ENCODE measurements around the gene MICAL3. TPM values are rescaled to one million over a fixed set of nuclear protein-coding genes. Genes with fewer than 3 reads are reported as not detected.

MICAL3 gene
- total RNA-seq, 4 donors from 2014 or later: 30.4 to 57.1 (median 37.7) TPM

DNA sequence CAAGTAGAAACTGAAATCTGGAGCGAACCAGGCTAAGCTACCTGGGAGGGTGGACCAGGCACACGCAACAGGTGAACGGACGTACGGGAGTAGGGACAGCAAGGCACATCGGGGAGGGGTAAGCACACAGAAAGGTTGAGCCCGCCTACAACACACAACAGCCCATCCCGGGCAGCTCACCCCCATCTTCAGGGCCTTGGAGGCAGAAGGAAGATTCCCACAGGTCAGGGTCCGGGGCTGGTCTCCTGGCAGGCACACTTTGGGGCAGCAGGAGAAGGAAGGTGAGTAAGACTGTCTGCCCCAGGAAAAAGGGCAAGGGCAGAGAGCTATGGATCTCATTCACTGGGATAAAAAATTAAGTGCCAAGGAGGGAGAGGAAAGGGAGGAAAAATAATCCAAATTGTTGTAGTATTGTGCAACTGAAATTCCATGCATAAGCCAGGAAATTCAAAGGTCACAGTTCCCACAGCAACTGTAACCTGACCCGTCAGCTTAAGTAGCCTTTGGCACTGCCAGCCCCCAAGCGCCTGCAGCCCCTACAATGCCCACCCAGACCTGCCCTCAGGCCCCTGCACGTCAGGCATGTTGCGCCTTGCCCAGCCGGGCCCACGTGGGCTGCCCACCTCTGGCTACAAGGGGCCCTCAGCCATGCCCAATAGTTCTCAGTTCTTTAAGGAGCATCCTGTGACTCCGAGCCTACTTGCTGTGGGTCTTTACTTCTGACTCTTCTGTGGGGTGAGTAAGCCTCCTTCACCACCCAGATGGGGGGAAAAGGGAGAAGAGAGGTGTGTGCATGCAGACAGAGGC, 51.8 kb downstream of the MICAL3 start:
- no peak for DNase-seq (ENCODE audit: low spot score in 2 of 2)
- H3K4me1 ChIP-seq: peaks cover 15% of the 10 kb centered on the region
- no peak overlapping the region for H3K4me3 ChIP-seq
- H3K36me3 ChIP-seq: no peaks in the 10 kb centered on the region
- TF ChIP-seq EP300 (IDR thresholded peaks at IDR 0.05) (no peak), POLR2AphosphoS5 (IDR thresholded peaks at IDR 0.05) (no peak), POLR2A (IDR thresholded peaks at IDR 0.05) (no peak)
- TF ChIP-seq, protein P1, sequence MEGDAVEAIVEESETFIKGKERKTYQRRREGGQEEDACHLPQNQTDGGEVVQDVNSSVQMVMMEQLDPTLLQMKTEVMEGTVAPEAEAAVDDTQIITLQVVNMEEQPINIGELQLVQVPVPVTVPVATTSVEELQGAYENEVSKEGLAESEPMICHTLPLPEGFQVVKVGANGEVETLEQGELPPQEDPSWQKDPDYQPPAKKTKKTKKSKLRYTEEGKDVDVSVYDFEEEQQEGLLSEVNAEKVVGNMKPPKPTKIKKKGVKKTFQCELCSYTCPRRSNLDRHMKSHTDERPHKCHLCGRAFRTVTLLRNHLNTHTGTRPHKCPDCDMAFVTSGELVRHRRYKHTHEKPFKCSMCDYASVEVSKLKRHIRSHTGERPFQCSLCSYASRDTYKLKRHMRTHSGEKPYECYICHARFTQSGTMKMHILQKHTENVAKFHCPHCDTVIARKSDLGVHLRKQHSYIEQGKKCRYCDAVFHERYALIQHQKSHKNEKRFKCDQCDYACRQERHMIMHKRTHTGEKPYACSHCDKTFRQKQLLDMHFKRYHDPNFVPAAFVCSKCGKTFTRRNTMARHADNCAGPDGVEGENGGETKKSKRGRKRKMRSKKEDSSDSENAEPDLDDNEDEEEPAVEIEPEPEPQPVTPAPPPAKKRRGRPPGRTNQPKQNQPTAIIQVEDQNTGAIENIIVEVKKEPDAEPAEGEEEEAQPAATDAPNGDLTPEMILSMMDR (IDR thresholded peaks at IDR 0.05): no peak
- H3K9me3 ChIP-seq: no peaks in the 10 kb centered on the region
- no peak overlapping the region for H3K27ac ChIP-seq
- H3K27me3 ChIP-seq: no peaks in the 10 kb centered on the region
- 66% methylated on average over 14 of the region's 16 CpGs for WGBS

- H3K4me1 ChIP-seq: peaks cover 15% of the 10 kb centered on the region
- H3K27me3 ChIP-seq: no peaks in the 10 kb centered on the region
- no peaks in the 10 kb centered on the region for H3K36me3 ChIP-seq
- no peaks in the 10 kb centered on the region for H3K9me3 ChIP-seq
- DNase-seq (ENCODE audit: low spot score in 2 of 2): no peak
- TF ChIP-seq, protein P1 (IDR thresholded peaks at IDR 0.05): no peak
- TF ChIP-seq POLR2A (IDR thresholded peaks at IDR 0.05): no peak
- TF ChIP-seq POLR2AphosphoS5 (IDR thresholded peaks at IDR 0.05): no peak
- no peak for TF ChIP-seq EP300 (IDR thresholded peaks at IDR 0.05)
- no peak overlapping the region for H3K4me3 ChIP-seq
- 91% methylated on average over 9 of the region's 9 CpGs for WGBS
- H3K27ac ChIP-seq: no peak overlapping the region
Measured at GRCh38 chr22:17971711-17972110, 52.6 kb downstream of the MICAL3 start.

GRCh38 chr22:17970201-17970708, 54.1 kb downstream of the MICAL3 start:
- no peaks in the 10 kb centered on the region for H3K27me3 ChIP-seq
- WGBS: 85% methylated on average over 8 of the region's 10 CpGs
- TF ChIP-seq POLR2A (IDR thresholded peaks at IDR 0.05) (no peak), EP300 (IDR thresholded peaks at IDR 0.05) (no peak), POLR2AphosphoS5 (IDR thresholded peaks at IDR 0.05) (no peak)
- TF ChIP-seq, protein P1 (IDR thresholded peaks at IDR 0.05): no peak
- DNase-seq (ENCODE audit: low spot score in 2 of 2): no peak
- H3K4me3 ChIP-seq: no peak overlapping the region
- peaks cover 19% of the 10 kb centered on the region for H3K4me1 ChIP-seq
- no peak overlapping the region for H3K27ac ChIP-seq
- H3K9me3 ChIP-seq: no peaks in the 10 kb centered on the region
- no peaks in the 10 kb centered on the region for H3K36me3 ChIP-seq

DNA sequence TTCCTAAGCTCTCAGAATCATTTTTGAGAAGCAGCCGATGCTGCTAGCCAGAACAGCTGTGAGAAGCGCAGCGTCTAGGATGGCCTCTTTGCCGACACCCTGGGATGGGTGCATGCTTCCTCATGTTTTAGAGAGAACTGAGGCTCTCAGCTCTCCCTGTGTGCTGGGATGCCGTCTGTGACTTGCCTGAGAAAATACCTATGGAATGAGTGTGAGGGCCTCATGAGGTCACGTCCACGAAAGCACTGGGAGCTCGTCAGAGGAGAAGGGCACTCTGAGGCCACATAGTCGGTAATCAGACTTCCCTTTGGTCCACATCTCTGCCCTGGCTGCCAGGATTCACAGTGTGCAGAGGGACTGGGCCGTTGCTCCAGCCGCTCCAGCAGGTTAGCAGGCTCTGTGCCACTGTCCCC, 54.7 kb downstream of the MICAL3 start:
- H3K27me3 ChIP-seq: no peaks in the 10 kb centered on the region
- no peak overlapping the region for H3K27ac ChIP-seq
- peaks cover 21% of the 10 kb centered on the region for H3K4me1 ChIP-seq
- no peak overlapping the region for H3K4me3 ChIP-seq
- no peak for DNase-seq (ENCODE audit: low spot score in 2 of 2)
- H3K9me3 ChIP-seq: no peaks in the 10 kb centered on the region
- no peak for TF ChIP-seq POLR2AphosphoS5 (IDR thresholded peaks at IDR 0.05)
- no peak for TF ChIP-seq EP300 (IDR thresholded peaks at IDR 0.05)
- TF ChIP-seq POLR2A (IDR thresholded peaks at IDR 0.05): no peak
- TF ChIP-seq, protein P1 (IDR thresholded peaks at IDR 0.05): no peak
- no peaks in the 10 kb centered on the region for H3K36me3 ChIP-seq
- WGBS: 92% methylated on average over 9 of the region's 11 CpGs

- Histone ChIP-seq H3K4me1 (peaks cover 20% of the 10 kb centered on the region), H3K4me3 (no peak overlapping the region), H3K27me3 (no peaks in the 10 kb centered on the region), H3K9me3 (no peaks in the 10 kb centered on the region), H3K36me3 (no peaks in the 10 kb centered on the region), H3K27ac (no peak overlapping the region)
- 95% methylated on average over 12 of the region's 12 CpGs for WGBS
- no peak for DNase-seq (ENCODE audit: low spot score in 2 of 2)
- TF ChIP-seq POLR2AphosphoS5 (IDR thresholded peaks at IDR 0.05): no peak
- TF ChIP-seq EP300 (IDR thresholded peaks at IDR 0.05): no peak
- TF ChIP-seq, protein P1 (IDR thresholded peaks at IDR 0.05): no peak
- no peak for TF ChIP-seq POLR2A (IDR thresholded peaks at IDR 0.05)
Measured at GRCh38 chr22:17968126-17968525, 56.2 kb downstream of the MICAL3 start.

Data from suprapubic skin (tissue), 4 donors.